ENCODE measurements around the gene RRAGB. TPM values are rescaled to one million over a fixed set of nuclear protein-coding genes. Genes with fewer than 3 reads are reported as not detected.

Gene RRAGB
- total RNA-seq, 3 donors from 2014 or later (not counting 1 experiment from before 2014, with no cell fraction given) = 13.5 to 17.5 (median 14.5) TPM

DNA sequence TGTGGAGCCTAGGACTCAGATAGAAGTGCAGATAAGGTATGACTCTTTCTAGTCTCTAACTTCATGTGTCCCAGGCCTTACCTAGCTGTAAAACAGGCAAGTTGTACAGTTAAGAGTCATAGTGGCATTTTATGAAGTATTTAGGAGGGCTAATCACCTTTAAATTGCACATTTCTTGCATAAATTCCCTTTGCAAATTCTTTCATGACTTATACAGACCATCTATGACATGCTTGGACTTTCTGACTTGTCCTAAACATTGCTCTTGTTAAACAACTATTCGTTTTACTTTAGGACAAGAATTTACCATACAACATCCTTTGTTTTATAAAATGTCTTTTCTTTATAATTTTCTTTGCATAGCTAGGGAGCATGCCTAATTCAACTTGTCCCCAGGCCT is 7.8 kb upstream of the RRAGB start:
- ATAC-seq (no peak), DNase-seq (no peak)
- no peak overlapping the region for H3K27ac ChIP-seq (ENCODE audit: low read length)
- WGBS (ENCODE audit: insufficient coverage) = no CpG with 5 or more reads among the region's 1 CpG
- Mint-ChIP-seq H3K9me3 (no peaks in the 10 kb centered on the region), H3K36me3 (no peaks in the 10 kb centered on the region), H3K27me3 (ENCODE audit: low read depth in 2 of 2) (peaks cover 0 to 5% of the 10 kb centered on the region in 2 donors), H3K4me1 (peaks cover 10% of the 10 kb centered on the region in 2 donors), H3K27ac (no peak overlapping the region), H3K4me3 (no peak overlapping the region)
- no peaks in the 10 kb centered on the region for H3K4me1 ChIP-seq (ENCODE audit: control insufficient read depth, insufficient read depth, low read length)
- H3K36me3 ChIP-seq (ENCODE audit: control insufficient read depth, insufficient read depth, low read length) = no peaks in the 10 kb centered on the region
- H3K9me3 ChIP-seq (ENCODE audit: control insufficient read depth, insufficient read depth, low read length) = no peaks in the 10 kb centered on the region
- H3K4me3 ChIP-seq (ENCODE audit: low read length) = no peak overlapping the region
- no peaks in the 10 kb centered on the region for H3K27me3 ChIP-seq (ENCODE audit: control insufficient read depth, insufficient read depth, low read length)
- intact Hi-C loops (cut with micrococcal nuclease) = no loop called here
- TF ChIP-seq, protein P1, sequence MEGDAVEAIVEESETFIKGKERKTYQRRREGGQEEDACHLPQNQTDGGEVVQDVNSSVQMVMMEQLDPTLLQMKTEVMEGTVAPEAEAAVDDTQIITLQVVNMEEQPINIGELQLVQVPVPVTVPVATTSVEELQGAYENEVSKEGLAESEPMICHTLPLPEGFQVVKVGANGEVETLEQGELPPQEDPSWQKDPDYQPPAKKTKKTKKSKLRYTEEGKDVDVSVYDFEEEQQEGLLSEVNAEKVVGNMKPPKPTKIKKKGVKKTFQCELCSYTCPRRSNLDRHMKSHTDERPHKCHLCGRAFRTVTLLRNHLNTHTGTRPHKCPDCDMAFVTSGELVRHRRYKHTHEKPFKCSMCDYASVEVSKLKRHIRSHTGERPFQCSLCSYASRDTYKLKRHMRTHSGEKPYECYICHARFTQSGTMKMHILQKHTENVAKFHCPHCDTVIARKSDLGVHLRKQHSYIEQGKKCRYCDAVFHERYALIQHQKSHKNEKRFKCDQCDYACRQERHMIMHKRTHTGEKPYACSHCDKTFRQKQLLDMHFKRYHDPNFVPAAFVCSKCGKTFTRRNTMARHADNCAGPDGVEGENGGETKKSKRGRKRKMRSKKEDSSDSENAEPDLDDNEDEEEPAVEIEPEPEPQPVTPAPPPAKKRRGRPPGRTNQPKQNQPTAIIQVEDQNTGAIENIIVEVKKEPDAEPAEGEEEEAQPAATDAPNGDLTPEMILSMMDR (IDR thresholded peaks at IDR 0.05) = no peak

DNA sequence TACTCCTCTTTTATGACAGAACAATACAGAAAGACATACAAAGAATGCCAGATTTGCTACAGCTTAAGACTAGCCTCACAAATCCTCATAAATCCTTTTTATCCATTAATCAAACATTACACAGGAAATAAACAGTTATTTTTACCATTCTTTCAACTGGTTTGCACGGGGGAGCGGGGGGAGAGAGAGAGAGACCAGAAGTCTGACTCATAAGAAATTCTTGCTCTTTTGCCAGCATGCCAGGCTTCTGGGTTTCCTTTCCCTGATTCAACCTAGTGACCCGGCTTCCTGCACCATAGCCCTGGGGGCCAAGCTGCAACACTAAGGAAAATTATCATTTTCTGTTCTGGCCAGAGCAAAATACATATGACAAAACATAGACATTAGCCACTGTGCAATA is 6.8 kb upstream of the RRAGB start:
- TF ChIP-seq, protein P1 (IDR thresholded peaks at IDR 0.05) = no peak
- peaks cover under 1% of the 10 kb centered on the region in 2 donors for H3K4me1 Mint-ChIP-seq

DNA sequence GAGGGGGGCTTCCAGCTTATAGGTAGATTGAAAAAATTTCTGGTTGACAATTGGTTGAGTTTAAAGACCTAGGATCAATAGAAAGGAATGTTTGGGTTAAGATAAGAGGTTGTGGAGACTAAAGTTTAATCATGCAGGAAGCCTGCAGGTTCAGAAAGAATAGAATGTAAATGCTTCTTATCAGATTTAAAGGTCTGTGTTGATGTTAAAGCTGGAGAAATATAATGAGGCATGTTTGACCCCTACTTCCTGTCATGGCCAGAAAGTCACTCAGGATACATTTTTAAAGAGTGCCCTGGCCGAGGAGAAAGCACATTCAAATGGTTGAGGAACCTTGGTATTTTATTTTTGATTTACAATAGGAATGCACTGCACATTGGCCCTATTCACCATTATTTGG is 3.9 kb upstream of the RRAGB start:
- Mint-ChIP-seq H3K36me3 (no peaks in the 10 kb centered on the region), H3K4me1 (peaks cover 9% of the 10 kb centered on the region in 2 donors), H3K4me3 (no peak overlapping the region), H3K27ac (no peak overlapping the region), H3K9me3 (no peaks in the 10 kb centered on the region), H3K27me3 (ENCODE audit: low read depth in 2 of 2) (peaks cover 0 to 5% of the 10 kb centered on the region in 2 donors)
- Histone ChIP-seq H3K4me3 (ENCODE audit: low read length) (no peak overlapping the region), H3K36me3 (ENCODE audit: control insufficient read depth, insufficient read depth, low read length) (no peaks in the 10 kb centered on the region), H3K27me3 (ENCODE audit: control insufficient read depth, insufficient read depth, low read length) (no peaks in the 10 kb centered on the region), H3K9me3 (ENCODE audit: control insufficient read depth, insufficient read depth, low read length) (no peaks in the 10 kb centered on the region), H3K4me1 (ENCODE audit: control insufficient read depth, insufficient read depth, low read length) (peaks cover 11% of the 10 kb centered on the region), H3K27ac (ENCODE audit: low read length) (no peak overlapping the region)
- DNase-seq (no peak), ATAC-seq (no peak)
- no CpG with 5 or more reads among the region's 1 CpG for WGBS (ENCODE audit: insufficient coverage)
- TF ChIP-seq, protein P1 (IDR thresholded peaks at IDR 0.05) = no peak
- intact Hi-C loops (cut with micrococcal nuclease) = no loop called here

More for the DNA sequence above, 6.8 kb upstream of the RRAGB start:
- Mint-ChIP-seq H3K9me3 (no peaks in the 10 kb centered on the region), H3K27ac (no peak overlapping the region), H3K27me3 (ENCODE audit: low read depth in 2 of 2) (peaks cover 0 to 5% of the 10 kb centered on the region in 2 donors), H3K36me3 (no peaks in the 10 kb centered on the region), H3K4me3 (no peak overlapping the region)
- Histone ChIP-seq H3K4me3 (ENCODE audit: low read length) (no peak overlapping the region), H3K27me3 (ENCODE audit: control insufficient read depth, insufficient read depth, low read length) (no peaks in the 10 kb centered on the region), H3K9me3 (ENCODE audit: control insufficient read depth, insufficient read depth, low read length) (no peaks in the 10 kb centered on the region), H3K36me3 (ENCODE audit: control insufficient read depth, insufficient read depth, low read length) (no peaks in the 10 kb centered on the region), H3K4me1 (ENCODE audit: control insufficient read depth, insufficient read depth, low read length) (no peaks in the 10 kb centered on the region), H3K27ac (ENCODE audit: low read length) (no peak overlapping the region)
- WGBS (ENCODE audit: insufficient coverage) = 43% methylated on average over 3 of the region's 3 CpGs
- ATAC-seq (no peak), DNase-seq (no peak)
- intact Hi-C loops (cut with micrococcal nuclease) = no loop called here

DNA sequence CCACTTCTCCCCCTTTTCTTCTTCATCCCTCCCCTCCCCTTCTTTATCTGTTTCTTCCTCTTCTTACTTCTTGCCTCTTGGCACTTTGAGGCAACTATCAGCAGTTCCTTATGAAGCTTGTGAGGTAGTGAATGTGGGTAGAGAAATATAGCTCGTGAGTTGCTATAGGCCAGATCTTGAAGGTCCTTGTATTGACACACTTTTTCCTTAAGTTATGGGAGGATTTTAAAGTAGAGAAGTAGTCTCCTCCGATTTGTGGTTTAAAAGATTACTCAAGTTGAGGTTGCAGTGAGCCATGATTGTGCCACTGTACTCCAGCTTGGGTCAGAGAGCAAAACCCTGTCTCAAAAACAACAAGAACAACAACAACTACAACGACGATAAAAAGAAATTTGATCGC is 3.4 kb upstream of the RRAGB start:
- no peak overlapping the region for H3K27ac ChIP-seq (ENCODE audit: low read length)
- no peak for DNase-seq
- intact Hi-C loops (cut with micrococcal nuclease) = no loop called here
- no peaks in the 10 kb centered on the region for H3K36me3 ChIP-seq (ENCODE audit: control insufficient read depth, insufficient read depth, low read length)
- Mint-ChIP-seq H3K27me3 (ENCODE audit: low read depth in 2 of 2) (peaks cover 0 to 5% of the 10 kb centered on the region in 2 donors), H3K9me3 (no peaks in the 10 kb centered on the region), H3K4me1 (peaks cover 10% of the 10 kb centered on the region in 2 donors), H3K36me3 (no peaks in the 10 kb centered on the region), H3K4me3 (no peak overlapping the region), H3K27ac (no peak overlapping the region)
- ATAC-seq = no peak
- no peak overlapping the region for H3K4me3 ChIP-seq (ENCODE audit: low read length)
- TF ChIP-seq, protein P1 (IDR thresholded peaks at IDR 0.05) = no peak
- H3K9me3 ChIP-seq (ENCODE audit: control insufficient read depth, insufficient read depth, low read length) = no peaks in the 10 kb centered on the region
- no peaks in the 10 kb centered on the region for H3K27me3 ChIP-seq (ENCODE audit: control insufficient read depth, insufficient read depth, low read length)
- peaks cover 11% of the 10 kb centered on the region for H3K4me1 ChIP-seq (ENCODE audit: control insufficient read depth, insufficient read depth, low read length)
- 43% methylated on average over 1 of the region's 5 CpGs for WGBS (ENCODE audit: insufficient coverage)
